Loucy (cell line): ENCODE results near the gene NEK6.

Source experiments
- EZH2phosphoT487 ChIP-seq: fragments of 200-600 bp; IDR thresholded peaks from 2 replicates; pipeline ENCODE4 v1.6.1; 2018; ENCODE audit warnings: antibody characterized with exemption, mild to moderate bottlenecking, moderate library complexity, borderline replicate concordance
- TF ChIP-seq, protein P1 (sequence below): fragments of 200-600 bp; sonication (generic); conservative IDR thresholded peaks from 2 replicates; pipeline ENCODE4 v1.5.1; 2014; ENCODE audit warnings: mild to moderate bottlenecking, antibody characterized with exemption, low read length

DNA sequence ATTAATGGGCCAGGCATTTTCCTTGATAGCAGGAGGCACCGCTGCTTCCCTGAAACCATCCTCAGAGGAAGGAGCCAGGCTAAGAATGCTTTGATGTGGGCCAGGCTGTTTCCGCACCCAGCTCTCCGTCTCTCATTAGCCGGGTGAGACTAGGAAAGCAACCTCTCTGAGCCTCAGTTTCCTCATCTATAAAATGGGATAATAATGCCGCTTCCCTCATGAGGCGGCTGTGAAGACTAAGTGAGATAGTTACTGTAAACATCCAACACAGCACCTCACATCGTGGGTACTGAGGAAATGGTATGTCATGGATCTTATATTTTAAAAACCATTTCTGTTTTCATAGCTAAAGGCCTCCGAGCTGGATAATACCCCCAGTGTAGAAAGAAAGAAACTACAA is 46.5 kb downstream of the NEK6 start:
- TF ChIP-seq, protein P1, sequence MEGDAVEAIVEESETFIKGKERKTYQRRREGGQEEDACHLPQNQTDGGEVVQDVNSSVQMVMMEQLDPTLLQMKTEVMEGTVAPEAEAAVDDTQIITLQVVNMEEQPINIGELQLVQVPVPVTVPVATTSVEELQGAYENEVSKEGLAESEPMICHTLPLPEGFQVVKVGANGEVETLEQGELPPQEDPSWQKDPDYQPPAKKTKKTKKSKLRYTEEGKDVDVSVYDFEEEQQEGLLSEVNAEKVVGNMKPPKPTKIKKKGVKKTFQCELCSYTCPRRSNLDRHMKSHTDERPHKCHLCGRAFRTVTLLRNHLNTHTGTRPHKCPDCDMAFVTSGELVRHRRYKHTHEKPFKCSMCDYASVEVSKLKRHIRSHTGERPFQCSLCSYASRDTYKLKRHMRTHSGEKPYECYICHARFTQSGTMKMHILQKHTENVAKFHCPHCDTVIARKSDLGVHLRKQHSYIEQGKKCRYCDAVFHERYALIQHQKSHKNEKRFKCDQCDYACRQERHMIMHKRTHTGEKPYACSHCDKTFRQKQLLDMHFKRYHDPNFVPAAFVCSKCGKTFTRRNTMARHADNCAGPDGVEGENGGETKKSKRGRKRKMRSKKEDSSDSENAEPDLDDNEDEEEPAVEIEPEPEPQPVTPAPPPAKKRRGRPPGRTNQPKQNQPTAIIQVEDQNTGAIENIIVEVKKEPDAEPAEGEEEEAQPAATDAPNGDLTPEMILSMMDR, result no peak
- no peak for TF ChIP-seq EZH2phosphoT487
